ENCODE measurements around the gene CDH4.
"Not testable (repeated sequence)": the region's sequence is repeated elsewhere in the genome, so short reads cannot be mapped to it uniquely, and the experiment has no call there.

CDH4 gene

DNA sequence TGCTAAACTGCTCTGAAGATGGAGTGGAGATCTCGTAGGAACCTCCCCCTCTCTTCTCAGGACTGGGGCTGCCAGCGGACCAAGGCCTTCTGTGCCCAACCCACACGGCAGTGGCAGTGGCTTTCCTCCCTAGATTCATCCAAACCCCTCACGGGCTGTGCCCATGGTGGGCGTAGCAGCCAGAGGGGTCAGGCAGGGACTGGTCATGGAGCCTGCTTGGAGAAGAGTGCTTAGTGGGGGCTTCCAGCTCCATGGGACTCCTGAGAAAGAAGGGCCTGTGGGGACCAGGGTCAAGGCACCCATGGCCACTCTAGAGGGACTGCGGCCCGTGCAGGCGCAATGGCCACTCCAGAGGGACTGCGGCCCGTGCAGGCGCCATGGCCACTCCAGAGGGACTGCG lies 727.0 kb downstream of the CDH4 start:
- no peak for DNase-seq

DNA sequence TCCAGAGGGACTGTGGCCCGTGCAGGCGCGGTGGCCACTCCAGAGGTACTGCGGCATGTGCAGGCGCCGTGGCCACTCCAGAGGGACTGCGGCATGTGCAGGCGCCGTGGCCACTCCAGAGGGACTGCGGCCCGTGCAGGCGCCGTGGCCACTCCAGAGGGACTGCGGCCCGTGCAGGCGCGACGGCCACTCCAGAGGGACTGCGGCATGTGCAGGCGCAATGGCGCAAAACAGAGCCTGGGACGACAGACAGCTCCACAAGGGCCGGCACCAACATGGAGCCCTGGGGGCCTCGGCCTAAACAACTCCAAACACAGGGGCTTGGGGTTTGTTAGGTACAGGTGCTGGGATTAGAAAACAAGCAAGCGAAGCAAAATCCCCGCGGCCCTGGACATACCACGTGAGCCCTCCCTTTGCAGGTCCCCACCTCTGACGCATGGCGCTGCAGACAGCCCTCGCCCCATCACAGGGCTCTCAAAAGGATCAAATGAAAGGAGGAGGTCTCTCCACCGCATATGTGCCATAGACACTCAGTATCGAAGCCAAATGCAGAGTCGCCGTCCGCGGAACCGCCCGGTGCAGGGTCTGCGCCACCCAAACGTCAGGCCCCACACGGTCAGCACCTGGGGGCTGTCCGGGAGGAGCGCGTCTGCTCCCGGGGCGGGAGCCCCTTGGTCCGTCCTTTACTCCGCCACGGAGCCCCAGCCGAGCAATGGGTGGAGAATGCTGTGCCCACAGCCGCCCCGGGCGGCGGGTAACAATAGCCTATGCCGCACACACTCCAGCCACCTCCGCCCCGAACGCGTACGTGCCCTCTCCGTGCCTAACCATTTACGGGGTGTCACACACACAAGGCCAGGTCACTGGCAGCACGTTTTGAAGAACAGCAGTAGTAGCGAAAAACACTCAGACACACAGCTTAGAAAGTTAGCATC lies 727.9 kb downstream of the CDH4 start:
- no peak for DNase-seq

DNA sequence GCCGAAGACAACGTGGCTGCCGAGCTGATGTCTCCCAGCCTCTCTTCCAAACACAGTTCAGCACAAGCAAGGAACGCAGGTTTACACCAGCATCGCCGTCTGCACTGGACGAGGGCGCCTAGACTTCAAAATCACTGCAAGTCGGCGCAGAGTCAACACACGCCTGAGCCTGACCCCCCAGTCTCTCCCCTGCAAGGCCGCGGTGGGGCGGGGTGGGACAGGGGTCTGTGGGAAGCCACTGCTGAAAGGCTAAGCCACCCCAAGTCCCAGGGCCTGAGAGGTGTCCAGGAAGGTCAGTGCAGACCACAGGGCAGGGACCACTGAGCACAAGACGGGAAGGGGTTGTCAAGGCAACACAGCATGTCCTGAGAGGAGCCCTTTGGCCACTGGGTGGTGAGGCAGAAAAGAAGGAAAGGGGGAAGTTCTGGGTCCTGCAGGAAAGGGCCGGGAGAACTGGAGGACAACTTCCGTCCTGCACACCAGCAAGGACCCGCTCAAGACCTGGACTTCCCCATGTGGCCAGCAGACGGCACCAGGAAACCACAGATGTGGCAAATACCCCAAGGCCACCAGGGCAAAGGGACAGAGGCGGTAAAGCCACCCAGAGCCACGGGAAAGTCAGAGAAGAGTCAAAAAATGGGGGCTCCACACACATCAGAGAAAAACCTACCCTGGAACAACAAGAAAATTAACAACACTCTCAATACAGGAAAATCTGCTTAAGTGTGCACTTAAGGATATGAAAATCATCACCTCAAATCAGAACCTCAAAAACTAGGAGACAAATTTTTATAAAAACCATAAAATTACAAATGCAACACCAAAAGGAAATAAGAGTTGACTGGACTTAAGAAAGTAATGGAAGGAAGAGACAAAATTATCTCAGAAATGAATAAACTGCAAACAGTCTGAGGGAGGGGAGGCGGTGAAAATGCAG lies 728.9 kb downstream of the CDH4 start:
- no peak for DNase-seq

DNA sequence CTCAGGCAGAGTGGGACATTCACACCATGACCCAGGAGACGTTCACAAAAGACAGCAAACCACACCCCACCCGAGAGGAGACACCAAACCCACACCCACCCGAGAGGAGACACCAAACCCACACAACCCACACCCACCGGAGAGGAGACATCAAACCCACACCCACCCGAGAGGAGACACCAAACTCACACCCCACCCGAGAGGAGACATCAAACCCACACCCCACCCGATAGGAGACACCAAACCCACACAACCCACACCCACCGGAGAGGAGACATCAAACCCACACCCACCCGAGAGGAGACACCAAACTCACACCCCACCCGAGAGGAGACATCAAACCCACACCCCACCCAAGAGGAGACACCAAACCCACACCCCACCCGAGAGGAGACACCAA lies 729.6 kb downstream of the CDH4 start:
- not testable (repeated sequence) for DNase-seq

DNA sequence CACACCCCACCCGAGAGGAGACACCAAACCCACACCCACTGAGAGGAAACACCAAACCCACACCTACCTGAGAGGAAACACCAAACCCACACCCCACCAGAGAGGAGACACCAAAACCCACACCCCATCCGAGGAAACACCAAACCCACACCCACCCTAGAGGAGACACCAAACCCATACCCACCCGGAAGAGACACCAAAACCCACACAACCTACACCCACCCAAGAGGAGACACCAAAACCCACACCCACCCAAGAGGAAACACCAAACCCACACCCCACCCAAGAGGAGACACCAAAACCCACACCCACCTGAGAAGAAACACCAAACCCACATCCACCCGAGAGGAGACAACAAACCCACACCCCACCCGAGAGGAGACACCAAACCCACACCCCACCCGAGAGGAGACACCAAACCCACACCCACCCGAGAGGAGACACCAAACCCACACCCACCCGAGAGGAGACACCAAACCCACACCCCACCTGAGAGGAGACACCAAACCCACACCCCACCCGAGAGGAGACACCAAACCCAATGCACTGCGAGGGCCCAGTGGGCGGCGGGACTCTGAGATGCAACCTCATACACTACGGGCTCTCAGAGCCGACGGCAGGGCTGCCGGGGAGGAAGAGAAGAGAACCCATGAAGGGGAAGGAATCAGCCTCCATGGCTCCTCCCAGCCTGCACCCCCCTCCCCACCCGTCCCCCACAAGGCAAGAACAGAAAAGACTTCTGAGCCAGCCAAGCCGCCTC lies 730.3 kb downstream of the CDH4 start:
- DNase-seq: no peak

DNA sequence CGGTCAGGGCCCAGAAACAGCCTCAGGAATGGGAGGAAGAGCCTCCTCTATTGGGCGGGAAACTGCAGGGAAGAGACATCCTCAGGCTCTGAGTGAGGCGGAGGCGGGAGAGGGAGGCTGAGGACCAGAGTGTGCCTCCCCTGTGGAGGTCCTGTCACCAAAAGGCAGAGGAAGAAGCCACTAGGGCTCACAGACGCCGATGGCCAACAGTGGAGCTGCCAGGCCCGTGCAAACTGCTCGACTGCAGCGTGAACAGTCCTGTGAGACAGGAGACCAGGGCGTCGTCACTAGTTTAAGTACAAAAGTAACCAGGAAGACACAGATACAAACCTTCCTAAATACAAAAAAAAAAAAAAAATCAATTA lies 730.9 kb downstream of the CDH4 start:
- no peak for DNase-seq

DNA sequence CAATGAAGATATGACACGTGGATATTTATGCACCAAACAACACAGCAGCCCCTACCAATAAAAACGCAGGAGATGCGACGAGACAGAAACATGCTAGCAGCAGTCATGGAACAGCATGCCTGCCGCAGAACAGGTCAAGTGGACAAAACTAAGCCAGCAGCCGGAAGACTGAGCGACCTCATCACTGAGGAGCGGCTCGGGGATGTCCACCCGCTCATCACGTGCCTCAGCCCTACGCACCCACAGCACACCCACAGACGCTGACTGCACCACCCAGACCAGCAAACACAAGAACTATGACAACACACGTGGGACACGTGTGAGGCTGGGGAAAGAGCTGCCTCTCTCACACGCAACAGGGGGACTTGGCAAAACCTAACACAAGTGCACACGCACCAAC lies 731.9 kb downstream of the CDH4 start:
- DNase-seq: no peak

DNA sequence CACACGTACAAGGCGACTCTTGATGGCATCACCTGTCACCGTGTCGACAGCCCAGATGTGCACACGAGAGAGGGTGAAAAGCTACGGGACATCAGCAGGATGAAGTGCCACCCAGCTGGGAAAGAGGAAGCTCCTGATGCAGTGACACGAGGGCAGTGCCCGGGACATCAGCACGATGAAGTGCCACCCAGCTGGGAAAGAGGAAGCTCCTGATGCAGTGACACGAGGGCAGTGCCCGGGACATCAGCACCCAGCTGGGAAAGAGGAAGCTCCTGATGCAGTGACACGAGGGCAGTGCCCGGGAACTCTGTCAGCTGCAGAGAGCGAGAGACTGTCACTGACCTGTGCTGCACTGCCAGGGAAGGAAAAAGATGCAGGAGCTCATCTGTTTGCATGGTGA lies 732.4 kb downstream of the CDH4 start:
- DNase-seq: not testable (repeated sequence)

DNA sequence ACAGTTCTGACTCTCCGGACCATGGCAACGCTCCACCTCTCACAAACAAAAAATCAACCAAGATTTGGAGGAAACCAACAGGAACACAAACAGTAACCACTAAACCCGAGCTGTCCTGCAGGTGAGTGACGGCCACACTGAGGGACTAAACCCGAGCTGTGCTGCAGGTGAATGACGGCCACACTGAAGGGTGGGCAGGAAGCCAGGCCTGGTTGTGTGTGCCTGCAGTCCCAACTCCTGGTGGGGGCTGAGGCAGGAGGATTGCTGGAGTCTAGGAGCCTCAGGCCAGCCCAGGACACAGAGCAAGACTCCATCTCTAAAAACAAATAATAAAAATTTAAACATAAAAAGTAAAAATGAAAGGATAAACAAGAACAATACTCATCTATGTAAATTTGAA lies 733.0 kb downstream of the CDH4 start:
- DNase-seq: no peak

DNA sequence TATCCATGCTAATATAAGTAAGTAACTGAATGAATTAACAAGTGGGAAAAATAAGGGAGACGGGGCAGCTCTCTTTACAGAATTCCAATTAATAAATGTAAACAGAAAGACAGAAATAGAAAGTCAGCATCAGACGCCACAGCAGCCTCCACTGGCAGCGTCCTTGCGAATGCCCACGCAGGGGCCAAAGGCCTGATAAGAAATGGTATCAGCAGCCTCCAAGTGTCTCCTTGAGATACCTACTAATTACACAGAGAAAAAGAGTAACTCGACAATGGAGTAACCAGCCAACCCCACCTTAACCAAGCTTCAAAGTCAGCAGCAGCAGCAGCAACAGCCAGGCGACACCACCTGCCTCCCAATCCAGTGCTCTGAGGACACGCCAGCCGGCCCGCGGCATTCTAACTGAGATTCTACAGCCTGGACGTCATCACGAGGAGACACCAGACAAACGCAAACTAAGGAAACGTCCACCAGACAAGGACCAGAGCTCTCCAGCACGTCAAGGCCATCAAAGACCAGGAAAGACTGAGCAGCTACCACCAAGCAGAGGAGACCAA lies 734.8 kb downstream of the CDH4 start:
- no peak for DNase-seq

DNA sequence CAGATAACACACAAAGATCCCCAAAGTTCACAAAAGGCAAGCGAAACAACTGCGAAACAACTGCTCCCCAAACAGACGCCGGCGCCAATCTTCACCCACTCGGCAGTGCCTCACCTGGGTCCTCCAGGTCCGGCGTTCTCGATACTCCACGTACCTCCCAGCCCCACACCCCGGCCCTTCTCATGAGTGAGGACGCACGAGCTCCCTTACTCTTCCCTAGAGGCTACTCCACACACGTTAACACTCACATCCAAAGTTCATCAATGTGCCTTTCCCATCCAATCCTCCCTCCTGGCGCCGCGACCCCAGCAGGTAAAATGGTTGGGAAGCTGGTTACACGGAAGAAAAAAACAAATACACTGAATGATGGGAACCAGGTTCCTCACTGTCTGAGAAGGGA lies 736.6 kb downstream of the CDH4 start:
- no peak for DNase-seq

DNA sequence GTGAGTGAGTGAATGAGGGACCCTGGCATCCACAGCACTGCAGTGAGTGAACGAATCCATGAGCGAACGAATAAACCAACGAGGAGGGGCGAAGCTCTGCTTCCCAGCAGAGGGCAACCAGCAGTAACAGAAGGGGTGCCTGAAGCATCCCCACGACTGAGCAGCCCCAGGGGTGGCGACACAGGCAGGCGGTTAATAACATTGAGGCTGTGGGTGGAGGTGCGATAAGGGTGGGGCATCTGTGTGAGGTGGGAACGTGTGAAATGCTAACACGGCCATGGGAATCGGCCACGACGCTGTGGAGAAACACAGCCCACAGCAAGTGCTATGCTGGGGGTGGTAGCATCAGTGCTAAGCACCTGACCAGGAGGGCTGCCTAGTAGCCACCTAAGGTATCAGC lies 737.7 kb downstream of the CDH4 start:
- DNase-seq: no peak
